ENCODE results near the gene ZNF668. TPM values are rescaled to one million over a fixed set of nuclear protein-coding genes. Genes with fewer than 3 reads are reported as not detected.
A peak's percentile ranks its signal among the peaks of the same experiment; 100 is the strongest.

ZNF668 gene
- total RNA-seq, 1 donor from 2014 or later = 5.4 TPM

DNA sequence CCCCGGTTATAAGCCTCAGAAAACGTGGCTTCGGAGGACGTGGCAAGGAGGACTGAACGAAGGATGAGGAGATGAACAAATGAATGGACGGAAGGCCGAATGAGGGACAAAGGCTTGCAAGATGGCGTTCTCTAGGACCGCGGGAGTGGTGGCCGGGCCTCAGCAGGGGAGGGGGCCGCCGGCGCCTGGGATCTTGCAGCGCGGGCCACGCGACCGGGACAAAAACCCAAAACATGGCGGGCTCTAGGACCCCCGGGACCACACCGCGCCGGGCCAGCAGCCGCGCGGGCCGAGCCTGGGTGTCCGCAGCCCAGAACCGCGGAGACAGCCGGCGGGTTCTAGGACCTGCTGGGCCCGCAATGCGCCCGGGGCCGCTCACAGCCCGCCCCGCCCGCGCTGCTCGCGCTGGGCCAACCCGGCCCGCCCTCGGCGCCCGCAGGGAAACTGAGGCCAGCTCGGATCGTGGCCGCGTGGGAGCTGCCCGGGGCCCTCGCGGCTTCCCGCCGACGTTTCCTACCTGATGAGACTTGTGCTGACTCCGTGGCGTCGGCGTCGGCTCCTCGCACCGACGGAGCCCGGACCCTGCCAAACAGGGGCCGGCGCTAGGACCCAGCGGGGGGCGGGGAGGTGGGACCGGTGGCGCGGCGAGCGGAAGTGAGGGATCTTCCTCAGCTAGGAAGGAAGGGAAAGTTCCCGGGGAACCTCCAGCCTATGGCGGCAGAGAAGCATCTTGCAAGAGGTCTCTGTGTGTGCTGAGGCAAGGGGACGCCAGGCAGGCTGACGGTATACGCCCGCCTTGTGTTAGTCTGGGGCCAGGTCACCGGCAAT, 684 bp downstream of the ZNF668 start:
- intact Hi-C loops (cut with DNase I) = loop anchor here (10.0 kb wide), 1 partner anchor 89 kb away; the partner anchor contains the start of gene HSD3B7
- Histone ChIP-seq H3K27me3 (no peaks in the 10 kb centered on the region), H3K4me3 (peak overlapping the region; percentile 65 to 97), H3K4me1 (peaks cover 31% of the 10 kb centered on the region), H3K9me3 (no peaks in the 10 kb centered on the region), H3K27ac (peak overlapping the region; percentile 94), H3K36me3 (peaks cover 0 to 21% of the 10 kb centered on the region in 2 donors)
- TF ChIP-seq POLR2A (IDR thresholded peaks at IDR 0.05) (no peak), POLR2AphosphoS5 (IDR thresholded peaks at IDR 0.05; ENCODE audit: insufficient read depth in 1 of 2, low read depth in 1 of 2) (no peak)
- TF ChIP-seq, protein P1, sequence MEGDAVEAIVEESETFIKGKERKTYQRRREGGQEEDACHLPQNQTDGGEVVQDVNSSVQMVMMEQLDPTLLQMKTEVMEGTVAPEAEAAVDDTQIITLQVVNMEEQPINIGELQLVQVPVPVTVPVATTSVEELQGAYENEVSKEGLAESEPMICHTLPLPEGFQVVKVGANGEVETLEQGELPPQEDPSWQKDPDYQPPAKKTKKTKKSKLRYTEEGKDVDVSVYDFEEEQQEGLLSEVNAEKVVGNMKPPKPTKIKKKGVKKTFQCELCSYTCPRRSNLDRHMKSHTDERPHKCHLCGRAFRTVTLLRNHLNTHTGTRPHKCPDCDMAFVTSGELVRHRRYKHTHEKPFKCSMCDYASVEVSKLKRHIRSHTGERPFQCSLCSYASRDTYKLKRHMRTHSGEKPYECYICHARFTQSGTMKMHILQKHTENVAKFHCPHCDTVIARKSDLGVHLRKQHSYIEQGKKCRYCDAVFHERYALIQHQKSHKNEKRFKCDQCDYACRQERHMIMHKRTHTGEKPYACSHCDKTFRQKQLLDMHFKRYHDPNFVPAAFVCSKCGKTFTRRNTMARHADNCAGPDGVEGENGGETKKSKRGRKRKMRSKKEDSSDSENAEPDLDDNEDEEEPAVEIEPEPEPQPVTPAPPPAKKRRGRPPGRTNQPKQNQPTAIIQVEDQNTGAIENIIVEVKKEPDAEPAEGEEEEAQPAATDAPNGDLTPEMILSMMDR (IDR thresholded peaks at IDR 0.05) = no peak
- DNase-seq (ENCODE audit: extremely low spot score in 2 of 2) = no peak

DNA sequence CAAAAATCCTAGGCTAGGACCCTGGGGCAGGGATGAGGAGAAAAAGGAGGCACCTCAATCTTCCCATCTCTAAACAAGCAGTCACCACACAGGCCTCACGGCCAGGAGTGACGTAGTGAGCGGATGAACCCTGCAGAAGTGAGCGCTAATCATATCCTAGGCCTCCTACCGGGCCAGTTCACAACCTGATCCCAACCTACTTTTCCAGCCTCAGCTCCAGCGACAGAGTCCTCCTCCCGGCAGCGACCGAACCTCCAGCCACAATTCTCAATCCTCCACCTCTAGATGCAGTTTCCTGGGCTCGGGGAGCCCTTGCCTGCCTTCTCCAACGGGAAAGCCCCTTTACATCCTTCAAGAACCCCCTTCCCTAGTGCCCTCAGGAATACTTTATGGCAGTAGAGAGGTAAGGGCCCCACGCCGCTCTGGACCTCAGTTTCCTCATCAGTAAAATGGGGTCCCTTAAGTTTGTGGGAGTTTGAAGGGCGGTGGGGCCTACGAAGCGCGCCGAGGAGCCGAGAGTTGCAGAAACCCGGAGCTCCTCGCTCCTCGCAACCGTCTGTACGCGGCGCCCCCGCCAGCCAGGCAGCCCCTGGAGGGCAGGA, 1.4 kb downstream of the ZNF668 start:
- H3K9me3 ChIP-seq = no peaks in the 10 kb centered on the region
- peak overlapping the region; percentile 94 for H3K27ac ChIP-seq
- peaks cover 0 to 14% of the 10 kb centered on the region in 2 donors for H3K36me3 ChIP-seq
- H3K4me1 ChIP-seq = peaks cover 31% of the 10 kb centered on the region
- TF ChIP-seq, protein P1 (IDR thresholded peaks at IDR 0.05) = no peak
- TF ChIP-seq POLR2A (IDR thresholded peaks at IDR 0.05) (no peak), POLR2AphosphoS5 (IDR thresholded peaks at IDR 0.05; ENCODE audit: insufficient read depth in 1 of 2, low read depth in 1 of 2) (no peak)
- no peak for DNase-seq (ENCODE audit: extremely low spot score in 2 of 2)
- intact Hi-C loops (cut with DNase I) = loop anchor here (10.0 kb wide), 1 partner anchor 88 kb away; the partner anchor contains the start of gene HSD3B7
- H3K27me3 ChIP-seq = no peaks in the 10 kb centered on the region
- peak overlapping the region; percentile 65 to 97 for H3K4me3 ChIP-seq

DNA sequence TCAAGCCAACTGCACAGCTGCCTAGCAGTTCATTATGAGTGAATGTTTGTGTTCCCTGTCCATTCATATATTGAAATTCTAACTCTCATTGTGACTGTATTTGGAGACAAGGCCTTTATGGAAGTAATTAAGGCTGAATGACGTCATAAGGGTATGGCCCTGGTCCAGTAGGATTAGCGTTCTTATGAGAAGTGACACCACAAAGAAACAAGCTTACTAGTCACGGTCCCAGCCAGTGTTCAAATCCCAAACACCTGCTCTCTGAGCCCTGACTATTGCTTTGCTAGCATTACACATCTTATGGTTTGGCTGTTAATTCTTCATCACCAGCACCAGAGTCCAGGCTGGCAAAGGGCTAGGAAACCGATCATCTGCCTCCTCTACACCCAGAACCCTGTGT, 2.2 kb downstream of the ZNF668 start:
- intact Hi-C loops (cut with DNase I) = loop anchor here (10.0 kb wide), 1 partner anchor 87 kb away; the partner anchor contains the start of gene HSD3B7
- H3K27ac ChIP-seq = peak overlapping the region; percentile 94
- no peaks in the 10 kb centered on the region for H3K27me3 ChIP-seq
- H3K36me3 ChIP-seq = peaks cover 0 to 6% of the 10 kb centered on the region in 2 donors
- peaks cover 31% of the 10 kb centered on the region for H3K4me1 ChIP-seq
- peak overlapping the region in 1 of 2 donors; percentile 65 for H3K4me3 ChIP-seq
- TF ChIP-seq POLR2AphosphoS5 (IDR thresholded peaks at IDR 0.05; ENCODE audit: insufficient read depth in 1 of 2, low read depth in 1 of 2) (no peak), POLR2A (IDR thresholded peaks at IDR 0.05) (no peak)
- TF ChIP-seq, protein P1 (IDR thresholded peaks at IDR 0.05) = no peak
- no peaks in the 10 kb centered on the region for H3K9me3 ChIP-seq
- no peak for DNase-seq (ENCODE audit: extremely low spot score in 2 of 2)

DNA sequence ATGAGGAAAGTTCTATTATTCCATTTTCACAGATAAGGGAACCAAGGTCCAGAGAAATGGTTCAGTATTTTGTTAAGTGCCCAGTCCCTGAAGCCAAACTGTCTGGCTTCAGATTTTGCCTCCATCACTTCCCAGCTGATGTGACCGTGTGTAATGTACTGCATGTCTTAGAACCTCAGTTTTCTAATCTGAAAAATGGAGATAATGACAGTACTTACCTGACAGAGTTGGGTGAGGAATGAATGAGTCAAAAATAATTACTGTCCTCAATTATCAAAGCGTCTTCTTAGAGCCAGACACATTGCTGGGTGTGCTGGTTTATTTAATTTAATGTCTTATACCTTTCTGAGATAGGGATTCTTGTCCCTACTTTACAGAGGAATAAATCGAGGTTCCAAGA, 6.7 kb downstream of the ZNF668 start:
- Histone ChIP-seq H3K27ac (no peak overlapping the region), H3K36me3 (peaks cover 0 to 6% of the 10 kb centered on the region in 2 donors), H3K4me3 (no peak overlapping the region), H3K27me3 (no peaks in the 10 kb centered on the region), H3K4me1 (peaks cover 22% of the 10 kb centered on the region), H3K9me3 (no peaks in the 10 kb centered on the region)
- intact Hi-C loops (cut with DNase I) = loop anchor here (2.0 kb wide), 1 partner anchor 55 kb away; no protein-coding TSS in a partner anchor
- TF ChIP-seq, protein P1 (IDR thresholded peaks at IDR 0.05) = no peak
- TF ChIP-seq POLR2A (IDR thresholded peaks at IDR 0.05) = no peak
- TF ChIP-seq POLR2AphosphoS5 (IDR thresholded peaks at IDR 0.05; ENCODE audit: insufficient read depth in 1 of 2, low read depth in 1 of 2) = no peak
- DNase-seq (ENCODE audit: extremely low spot score in 2 of 2) = no peak
